Body of pancreas (tissue), 4 donors: Measurements from ENCODE around the gene USP36.

Experiments
- POLR2A ChIP-seq, 3 donors: fragments of 450-650 bp; IDR thresholded peaks; one replicate each; pipeline ENCODE4 v1.6.1; 2016; ENCODE audit warnings: antibody characterized with exemption in 3 of 3, mild to moderate bottlenecking in 2 of 3
- TF ChIP-seq, protein P1 (sequence below), 7 experiments: fragments of 450-650 bp in 4 of 7; fragments of 200-600 bp in 3 of 7; sonication (generic) in 3 of 7; IDR thresholded peaks; one replicate each; pipeline ENCODE4 v1.5.1; 2016 to 2019; ENCODE audit warnings: antibody characterized with exemption in 7 of 7

- TF ChIP-seq, protein P1, sequence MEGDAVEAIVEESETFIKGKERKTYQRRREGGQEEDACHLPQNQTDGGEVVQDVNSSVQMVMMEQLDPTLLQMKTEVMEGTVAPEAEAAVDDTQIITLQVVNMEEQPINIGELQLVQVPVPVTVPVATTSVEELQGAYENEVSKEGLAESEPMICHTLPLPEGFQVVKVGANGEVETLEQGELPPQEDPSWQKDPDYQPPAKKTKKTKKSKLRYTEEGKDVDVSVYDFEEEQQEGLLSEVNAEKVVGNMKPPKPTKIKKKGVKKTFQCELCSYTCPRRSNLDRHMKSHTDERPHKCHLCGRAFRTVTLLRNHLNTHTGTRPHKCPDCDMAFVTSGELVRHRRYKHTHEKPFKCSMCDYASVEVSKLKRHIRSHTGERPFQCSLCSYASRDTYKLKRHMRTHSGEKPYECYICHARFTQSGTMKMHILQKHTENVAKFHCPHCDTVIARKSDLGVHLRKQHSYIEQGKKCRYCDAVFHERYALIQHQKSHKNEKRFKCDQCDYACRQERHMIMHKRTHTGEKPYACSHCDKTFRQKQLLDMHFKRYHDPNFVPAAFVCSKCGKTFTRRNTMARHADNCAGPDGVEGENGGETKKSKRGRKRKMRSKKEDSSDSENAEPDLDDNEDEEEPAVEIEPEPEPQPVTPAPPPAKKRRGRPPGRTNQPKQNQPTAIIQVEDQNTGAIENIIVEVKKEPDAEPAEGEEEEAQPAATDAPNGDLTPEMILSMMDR (IDR thresholded peaks at IDR 0.05): peak in 6 of 7 experiments; percentile 13 to 37 (median 29)
- no peak for TF ChIP-seq POLR2A (IDR thresholded peaks at IDR 0.05)
Measured at GRCh38 chr17:78798695-78799559, 41.7 kb downstream of the USP36 start.
